Keratinocyte (primary cell): Measurements from ENCODE around the gene TOMT.

Experiments used
- EZH2 ChIP-seq: IDR thresholded peaks from one replicate; pipeline ENCODE4 v1.6.1; 2012; ENCODE audit warnings: inconsistent platforms, mild to moderate bottlenecking, low read length, moderate library complexity
- TF ChIP-seq, protein P1 (sequence below), 3 experiments: IDR thresholded peaks in 1 of 3; conservative IDR thresholded peaks in 1 of 3; optimal IDR thresholded peaks in 1 of 3; 2 replicates in 2 of 3; 3 replicates in 1 of 3; pipeline versions ENCODE3 to v1.5.1; 2011; ENCODE audit warnings: low read length in 3 of 3, mild to moderate bottlenecking in 3 of 3, moderate library complexity in 2 of 3, control low read depth in 1 of 3, inconsistent platforms in 1 of 3; ENCODE audit not compliant: insufficient read depth in 2 of 3; ENCODE audit errors: extremely low read depth in 1 of 3

- TF ChIP-seq, protein P1, sequence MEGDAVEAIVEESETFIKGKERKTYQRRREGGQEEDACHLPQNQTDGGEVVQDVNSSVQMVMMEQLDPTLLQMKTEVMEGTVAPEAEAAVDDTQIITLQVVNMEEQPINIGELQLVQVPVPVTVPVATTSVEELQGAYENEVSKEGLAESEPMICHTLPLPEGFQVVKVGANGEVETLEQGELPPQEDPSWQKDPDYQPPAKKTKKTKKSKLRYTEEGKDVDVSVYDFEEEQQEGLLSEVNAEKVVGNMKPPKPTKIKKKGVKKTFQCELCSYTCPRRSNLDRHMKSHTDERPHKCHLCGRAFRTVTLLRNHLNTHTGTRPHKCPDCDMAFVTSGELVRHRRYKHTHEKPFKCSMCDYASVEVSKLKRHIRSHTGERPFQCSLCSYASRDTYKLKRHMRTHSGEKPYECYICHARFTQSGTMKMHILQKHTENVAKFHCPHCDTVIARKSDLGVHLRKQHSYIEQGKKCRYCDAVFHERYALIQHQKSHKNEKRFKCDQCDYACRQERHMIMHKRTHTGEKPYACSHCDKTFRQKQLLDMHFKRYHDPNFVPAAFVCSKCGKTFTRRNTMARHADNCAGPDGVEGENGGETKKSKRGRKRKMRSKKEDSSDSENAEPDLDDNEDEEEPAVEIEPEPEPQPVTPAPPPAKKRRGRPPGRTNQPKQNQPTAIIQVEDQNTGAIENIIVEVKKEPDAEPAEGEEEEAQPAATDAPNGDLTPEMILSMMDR (optimal IDR thresholded peaks at IDR 0.05 in 1 of 3, IDR thresholded peaks at IDR 0.05 in 1 of 3, conservative IDR thresholded peaks at IDR 0.05 in 1 of 3; ENCODE audit: extremely low read depth in 1 of 3, insufficient read depth in 2 of 3, low read length in 3 of 3), result peak; percentile 81 to 95 (median 86)
- no peak for TF ChIP-seq EZH2
Measured at GRCh38 chr11:72091292-72091691, 14.4 kb upstream of the TOMT start.
